KMS-11 (cell line): Measurements from ENCODE around the gene TPRN.

Experiments used
- H2AFZ ChIP-seq: fragments of 200-600 bp; sonication (generic); 2 replicates; pipeline ENCODE4 v1.6.1; 2016; ENCODE audit warnings: antibody characterized with exemption, mixed run types, low read depth
- H3K27ac ChIP-seq: fragments of 200-600 bp; sonication (generic); 2 replicates; pipeline ENCODE4 v1.6.1; 2016; ENCODE audit warnings: mild to moderate bottlenecking, mixed run types
- H3K27me3 ChIP-seq: fragments of 200-600 bp; sonication (generic); 2 replicates; pipeline ENCODE4 v1.6.1; 2017; ENCODE audit warnings: mild to moderate bottlenecking, low read depth, mixed run types, moderate library complexity; ENCODE audit not compliant: insufficient read depth
- H3K36me3 ChIP-seq: fragments of 200-600 bp; sonication (generic); 2 replicates; pipeline ENCODE4 v1.6.1; 2017; ENCODE audit warnings: mild to moderate bottlenecking, mixed run types; ENCODE audit not compliant: insufficient read depth
- H3K4me1 ChIP-seq: fragments of 200-600 bp; sonication (generic); 2 replicates; pipeline ENCODE4 v1.6.1; 2016; ENCODE audit warnings: mild to moderate bottlenecking, low read depth, mixed run types; ENCODE audit not compliant: poor library complexity, severe bottlenecking
- H3K4me2 ChIP-seq: fragments of 200-600 bp; sonication (generic); 2 replicates; pipeline ENCODE4 v1.7.0; 2016; ENCODE audit warnings: mild to moderate bottlenecking, mixed run types
- H3K4me3 ChIP-seq: fragments of 200-600 bp; sonication (generic); IDR thresholded peaks from 2 replicates; pipeline ENCODE4 v1.6.1; 2017; ENCODE audit warnings: low read depth, low read length, mixed read lengths; ENCODE audit not compliant: insufficient read depth
- H3K79me2 ChIP-seq: fragments of 200-600 bp; sonication (generic); 2 replicates; pipeline ENCODE4 v1.6.1; 2016; ENCODE audit warnings: low read depth, mixed run types; ENCODE audit not compliant: insufficient read depth
- H3K9ac ChIP-seq: fragments of 200-600 bp; sonication (generic); 2 replicates; pipeline ENCODE4 v1.6.1; 2016; ENCODE audit warnings: mild to moderate bottlenecking, mixed run types
- H4K20me1 ChIP-seq: fragments of 200-600 bp; sonication (generic); 2 replicates; pipeline ENCODE4 v1.6.1; 2016; ENCODE audit warnings: mild to moderate bottlenecking, mixed run types; ENCODE audit not compliant: insufficient read depth
- TF ChIP-seq, protein P1 (sequence below): fragments of 200-600 bp; sonication (generic); conservative IDR thresholded peaks from 2 replicates; pipeline ENCODE4 v1.6.1; 2017; ENCODE audit warnings: low read depth, mild to moderate bottlenecking, antibody characterized with exemption, low read length, moderate library complexity, mixed read lengths

TPRN gene

GRCh38 chr9:137232101-137232500 lies 31.6 kb upstream of the TPRN start:
- Histone ChIP-seq H2AFZ (no peak overlapping the region), H3K4me1 (peaks cover 10% of the 10 kb centered on the region), H3K27me3 (peaks cover 58% of the 10 kb centered on the region), H3K4me2 (no peak overlapping the region), H3K27ac (no peak overlapping the region), H3K4me3 (no peak overlapping the region), H4K20me1 (no peaks in the 10 kb centered on the region), H3K36me3 (no peaks in the 10 kb centered on the region), H3K79me2 (no peaks in the 10 kb centered on the region), H3K9ac (no peak overlapping the region)
- TF ChIP-seq, protein P1, sequence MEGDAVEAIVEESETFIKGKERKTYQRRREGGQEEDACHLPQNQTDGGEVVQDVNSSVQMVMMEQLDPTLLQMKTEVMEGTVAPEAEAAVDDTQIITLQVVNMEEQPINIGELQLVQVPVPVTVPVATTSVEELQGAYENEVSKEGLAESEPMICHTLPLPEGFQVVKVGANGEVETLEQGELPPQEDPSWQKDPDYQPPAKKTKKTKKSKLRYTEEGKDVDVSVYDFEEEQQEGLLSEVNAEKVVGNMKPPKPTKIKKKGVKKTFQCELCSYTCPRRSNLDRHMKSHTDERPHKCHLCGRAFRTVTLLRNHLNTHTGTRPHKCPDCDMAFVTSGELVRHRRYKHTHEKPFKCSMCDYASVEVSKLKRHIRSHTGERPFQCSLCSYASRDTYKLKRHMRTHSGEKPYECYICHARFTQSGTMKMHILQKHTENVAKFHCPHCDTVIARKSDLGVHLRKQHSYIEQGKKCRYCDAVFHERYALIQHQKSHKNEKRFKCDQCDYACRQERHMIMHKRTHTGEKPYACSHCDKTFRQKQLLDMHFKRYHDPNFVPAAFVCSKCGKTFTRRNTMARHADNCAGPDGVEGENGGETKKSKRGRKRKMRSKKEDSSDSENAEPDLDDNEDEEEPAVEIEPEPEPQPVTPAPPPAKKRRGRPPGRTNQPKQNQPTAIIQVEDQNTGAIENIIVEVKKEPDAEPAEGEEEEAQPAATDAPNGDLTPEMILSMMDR = no peak

- Histone ChIP-seq H2AFZ (no peak overlapping the region), H4K20me1 (no peaks in the 10 kb centered on the region), H3K79me2 (no peaks in the 10 kb centered on the region), H3K4me2 (no peak overlapping the region), H3K4me1 (peaks cover 4% of the 10 kb centered on the region), H3K27me3 (peaks cover 59% of the 10 kb centered on the region), H3K27ac (no peak overlapping the region), H3K9ac (no peak overlapping the region), H3K36me3 (no peaks in the 10 kb centered on the region), H3K4me3 (no peak overlapping the region)
- TF ChIP-seq, protein P1 = no peak
Measured at GRCh38 chr9:137231372-137232039, 31.0 kb upstream of the TPRN start.

GRCh38 chr9:137230705-137231371 lies 30.3 kb upstream of the TPRN start, which contains the start of gene SLC34A3:
Gene SLC34A3 (plus strand): TSS chr9:137230901. CDS start chr9:137231703, 802 bp downstream.
- Histone ChIP-seq H3K79me2 (no peaks in the 10 kb centered on the region), H3K4me2 (no peak within 1 kb of the TSS), H3K27ac (no peak within 1 kb of the TSS), H4K20me1 (no peaks in the 10 kb centered on the region), H3K4me3 (no peak within 1 kb of the TSS), H3K36me3 (no peaks in the 10 kb centered on the region), H3K4me1 (no peaks in the 10 kb centered on the region), H2AFZ (no peak within 1 kb of the TSS), H3K27me3 (peaks cover 60% of the 10 kb centered on the region), H3K9ac (no peak within 1 kb of the TSS)
- TF ChIP-seq, protein P1 = no peak

- H3K4me2 ChIP-seq = no peak overlapping the region
- H3K79me2 ChIP-seq = no peaks in the 10 kb centered on the region
- no peaks in the 10 kb centered on the region for H4K20me1 ChIP-seq
- TF ChIP-seq, protein P1 = no peak
- no peak overlapping the region for H3K27ac ChIP-seq
- no peak overlapping the region for H3K4me3 ChIP-seq
- H3K36me3 ChIP-seq = no peaks in the 10 kb centered on the region
- peaks cover 53% of the 10 kb centered on the region for H3K27me3 ChIP-seq
- no peak overlapping the region for H3K9ac ChIP-seq
- H3K4me1 ChIP-seq = no peaks in the 10 kb centered on the region
- H2AFZ ChIP-seq = no peak overlapping the region
Measured at GRCh38 chr9:137229903-137230704, 29.6 kb upstream of the TPRN start.
